NCI-H1105 treated with DMSO at 0.1 percent for 48 hours (cell line): ENCODE data around the gene SUGCT.
"Not testable (repeated sequence)": the region's sequence is repeated elsewhere in the genome, so short reads cannot be mapped to it uniquely, and the experiment has no call there.

ENCODE experiments used
- DNase-seq: peaks from one replicate; lab custom pipeline; 2025; lab: John Stamatoyannopoulos, UW

Gene SUGCT

DNA sequence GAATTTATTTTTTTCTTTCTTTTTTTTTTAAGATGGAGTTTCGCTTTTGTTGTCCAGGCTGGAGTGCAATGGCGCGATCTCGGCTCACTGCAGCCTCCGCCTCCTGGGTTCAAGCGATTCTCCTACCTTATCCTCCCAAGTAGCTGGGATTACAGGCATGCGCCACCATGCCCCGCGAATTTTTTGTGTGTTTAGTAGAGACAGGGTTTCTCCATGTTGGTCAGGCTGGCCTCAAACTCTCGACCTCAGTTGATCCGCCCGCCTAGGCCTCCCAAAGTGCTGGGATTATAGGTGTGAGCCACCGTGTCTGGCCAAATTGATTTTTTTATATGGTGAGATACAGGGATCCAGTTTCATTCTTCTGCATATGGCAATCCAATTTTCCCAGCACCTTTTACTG is 5.1 kb downstream of the SUGCT start:
- not testable (repeated sequence) for DNase-seq

DNA sequence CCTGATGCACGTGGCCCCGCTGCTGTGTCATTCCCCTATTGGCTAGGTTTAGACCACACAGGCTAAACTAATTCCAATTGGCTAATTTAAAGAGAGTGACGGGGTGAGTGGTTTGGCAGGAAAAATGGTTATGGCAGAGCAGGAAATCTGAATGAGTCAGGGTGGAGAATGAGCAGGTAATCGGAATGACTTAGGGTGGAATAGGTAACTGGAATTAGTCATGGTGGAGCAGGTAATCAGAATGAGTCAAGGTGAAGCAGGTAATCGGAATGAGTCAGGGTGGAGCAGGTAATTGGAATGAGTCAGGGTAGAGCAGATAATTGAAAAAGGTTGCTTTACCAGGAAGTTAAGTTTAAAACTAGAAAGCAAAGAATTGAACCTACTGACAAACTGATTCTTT is 7.1 kb downstream of the SUGCT start:
- DNase-seq, result not testable (repeated sequence)

DNA sequence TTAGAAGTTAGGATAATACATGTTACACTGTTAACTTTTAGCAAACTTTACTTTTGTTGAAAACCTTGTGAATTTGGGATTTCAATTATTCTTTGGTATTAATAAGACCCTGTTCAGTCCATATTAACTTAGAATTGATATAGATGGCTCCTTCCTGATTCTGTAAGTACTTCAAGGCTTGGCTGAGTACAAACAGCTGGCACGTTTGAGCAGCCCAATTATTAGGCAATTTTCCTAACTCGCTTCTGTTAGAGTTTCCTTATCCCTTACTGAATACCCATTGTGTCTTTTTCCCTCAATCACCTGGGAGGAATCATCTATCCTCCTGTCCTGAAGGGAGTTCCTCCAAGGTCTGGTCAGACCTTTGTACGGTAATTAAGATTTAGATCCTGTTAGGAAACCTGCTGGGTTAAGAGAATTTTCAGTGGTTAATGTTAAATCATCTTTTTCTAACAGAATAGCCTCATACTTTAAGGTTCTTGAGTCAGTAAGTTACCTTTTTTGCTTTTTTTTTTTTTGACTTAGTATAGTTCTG is 10.9 kb downstream of the SUGCT start:
- not testable (repeated sequence) for DNase-seq

- DNase-seq, result no peak
Measured at GRCh38 chr7:40147371-40148246, 12.8 kb downstream of the SUGCT start.

- not testable (repeated sequence) for DNase-seq
Measured at GRCh38 chr7:40148247-40148580, 13.4 kb downstream of the SUGCT start.

DNA sequence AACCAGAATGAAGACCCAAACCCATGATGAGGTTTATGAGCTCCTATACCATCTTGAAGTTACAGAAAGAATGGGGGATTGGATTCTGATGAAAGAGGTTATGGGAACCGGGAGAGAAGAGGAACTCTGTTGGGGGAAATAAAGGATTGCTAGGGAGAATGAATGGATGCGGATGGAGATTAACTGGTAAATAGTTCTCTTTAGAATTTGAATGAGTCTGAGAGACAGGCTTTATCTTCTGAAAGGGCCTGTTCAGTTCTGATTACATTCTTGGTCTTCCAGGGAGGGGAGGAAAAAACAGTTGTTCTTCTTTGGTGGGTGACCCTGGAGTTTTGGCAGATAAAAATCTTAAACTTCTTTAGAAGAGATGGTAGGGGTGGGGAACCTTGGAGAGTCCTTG is 13.9 kb downstream of the SUGCT start:
- no peak for DNase-seq

DNA sequence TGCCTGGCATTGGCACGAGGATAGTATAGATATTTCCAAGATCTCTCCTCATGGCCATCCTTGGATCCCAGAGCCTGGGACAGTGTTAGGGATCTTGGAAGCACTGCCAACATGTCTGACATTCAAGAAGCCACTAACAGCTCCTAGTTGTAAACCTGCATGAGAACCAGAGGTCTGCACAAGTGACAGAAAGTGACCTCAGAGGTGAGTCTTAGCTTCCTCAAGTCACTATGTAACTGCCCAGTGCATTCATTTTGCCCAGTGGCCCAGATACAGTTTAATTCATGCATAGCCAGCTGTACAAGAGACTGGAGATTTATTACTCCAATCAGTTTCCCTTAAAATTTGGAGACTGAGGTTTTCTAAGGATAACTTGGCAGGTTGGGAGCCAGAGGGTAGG is 16.7 kb downstream of the SUGCT start:
- DNase-seq, result no peak

DNA sequence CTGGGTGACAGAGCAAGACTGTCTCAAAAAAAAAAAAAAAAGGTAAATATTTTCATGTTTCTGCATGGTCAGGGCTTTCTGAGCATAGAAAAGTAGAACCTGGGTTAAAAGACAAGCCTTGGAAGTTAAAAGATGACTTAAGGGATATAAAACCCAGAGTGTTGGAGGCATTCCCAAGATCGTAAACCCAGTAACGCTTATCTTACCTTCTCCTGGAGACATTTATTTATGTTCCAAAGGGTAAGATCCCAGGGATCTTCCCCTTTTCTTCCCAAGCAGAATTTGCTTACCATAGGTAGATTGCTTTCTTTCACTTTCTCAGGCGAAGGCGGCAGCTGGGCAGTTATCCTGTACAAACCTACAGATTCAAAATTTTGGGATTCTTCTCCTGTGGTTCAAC is 22.2 kb downstream of the SUGCT start:
- no peak for DNase-seq

DNA sequence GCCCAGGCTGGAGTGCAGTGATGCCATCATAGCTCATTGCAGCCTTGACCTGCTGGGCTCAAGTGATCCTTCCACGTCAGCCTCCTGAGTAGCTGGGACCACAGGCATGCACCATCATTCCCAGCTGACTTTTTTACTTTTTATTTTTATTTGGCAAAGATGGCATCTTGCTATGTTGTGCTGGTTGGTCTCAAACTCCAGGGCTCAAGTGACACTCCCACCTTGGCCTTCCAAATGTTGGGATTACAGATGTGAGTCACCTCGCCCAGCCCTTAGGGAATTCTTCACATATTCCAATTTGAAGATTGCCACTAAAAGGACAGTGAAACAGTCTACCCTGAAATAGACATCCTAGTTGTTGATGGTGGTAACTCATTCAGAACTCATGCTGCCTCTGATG is 27.7 kb downstream of the SUGCT start:
- DNase-seq, result no peak

- no peak for DNase-seq
Measured at GRCh38 chr7:40165216-40165615, 30.4 kb downstream of the SUGCT start.

- DNase-seq, result no peak
Measured at GRCh38 chr7:40167291-40167690, 32.5 kb downstream of the SUGCT start.

DNA sequence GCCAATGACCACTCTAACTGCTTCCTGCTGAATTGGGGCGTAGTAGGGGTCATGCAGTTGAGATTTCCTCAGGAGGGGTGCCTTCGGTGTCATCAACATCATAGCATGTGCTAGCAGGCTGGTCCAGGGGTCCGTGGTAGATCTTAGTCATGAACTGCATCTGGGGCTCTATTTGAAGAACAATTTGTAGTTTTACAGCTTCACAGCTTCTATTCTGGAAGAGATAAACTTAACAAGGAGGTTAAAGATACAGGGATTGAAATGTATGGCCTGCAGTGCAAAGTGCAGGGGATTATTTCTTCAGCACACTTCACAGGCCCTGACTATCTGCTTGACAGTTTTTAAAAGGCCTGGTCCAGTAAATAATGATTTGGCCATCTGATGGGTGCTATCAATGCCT is 33.5 kb downstream of the SUGCT start:
- not testable (repeated sequence) for DNase-seq

DNA sequence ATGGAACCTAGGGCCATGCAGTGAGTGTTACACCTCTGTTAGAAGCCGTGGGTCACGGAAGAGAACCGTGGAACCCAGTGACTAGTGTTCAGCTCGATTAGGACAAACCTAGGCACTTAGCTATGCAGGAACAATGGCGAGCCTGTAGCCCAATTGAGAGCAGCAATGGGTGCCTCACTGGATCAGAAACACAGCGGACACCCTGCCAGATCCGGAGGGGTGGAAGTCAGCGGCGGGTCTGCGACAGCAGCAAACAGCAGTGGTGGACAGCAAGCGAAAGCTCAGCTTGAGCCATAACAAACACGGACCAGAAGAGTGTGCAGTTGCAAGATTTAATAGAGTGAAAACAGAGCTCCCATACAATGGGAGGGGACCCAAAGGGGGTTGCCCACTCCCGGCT is 38.3 kb downstream of the SUGCT start:
- not testable (repeated sequence) for DNase-seq

GRCh38 chr7:40175256-40175655 is 40.5 kb downstream of the SUGCT start:
- DNase-seq, result not testable (repeated sequence)

GRCh38 chr7:40175725-40176510 is 41.1 kb downstream of the SUGCT start:
- no peak for DNase-seq

GRCh38 chr7:40177071-40177470 is 42.3 kb downstream of the SUGCT start:
- no peak for DNase-seq

DNA sequence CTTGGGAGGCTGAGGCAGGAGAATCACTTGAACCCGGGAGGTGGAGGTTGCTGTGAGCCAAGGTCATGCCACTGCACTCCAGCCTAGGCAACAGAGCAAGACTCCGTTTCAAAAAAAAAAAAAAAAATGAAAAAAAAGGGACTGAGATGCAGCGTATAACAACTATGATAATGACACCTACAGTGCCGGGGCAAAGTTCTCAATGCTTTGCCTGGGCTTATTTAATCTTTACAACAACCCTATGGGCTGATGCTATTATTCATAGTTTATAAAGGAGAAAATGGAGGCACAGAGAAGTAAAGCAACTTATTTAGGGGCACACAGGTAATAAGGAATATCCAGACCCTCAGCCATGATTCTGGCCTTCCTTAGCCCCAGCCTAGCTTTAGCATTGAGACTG is 47.6 kb downstream of the SUGCT start:
- DNase-seq, result no peak

DNA sequence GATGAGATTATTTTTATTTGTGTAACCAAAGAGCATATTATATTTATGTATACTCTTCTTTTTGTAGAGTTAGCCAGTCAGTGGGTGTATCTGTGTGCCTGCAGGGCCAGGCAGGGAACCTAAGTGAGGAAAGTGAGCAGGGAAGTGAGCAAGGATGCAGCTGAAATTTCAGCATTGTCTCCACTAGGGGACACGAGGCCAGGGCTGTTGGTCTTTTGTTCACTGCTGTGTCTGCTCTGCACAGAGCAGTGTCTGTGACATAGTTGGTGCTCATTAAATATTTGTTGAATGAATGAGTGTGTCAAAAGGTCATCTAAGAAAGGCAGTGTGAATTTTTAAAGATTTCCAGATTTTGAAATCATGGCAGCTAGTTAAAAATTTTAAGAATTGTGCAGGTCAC is 51.8 kb downstream of the SUGCT start:
- no peak for DNase-seq

DNA sequence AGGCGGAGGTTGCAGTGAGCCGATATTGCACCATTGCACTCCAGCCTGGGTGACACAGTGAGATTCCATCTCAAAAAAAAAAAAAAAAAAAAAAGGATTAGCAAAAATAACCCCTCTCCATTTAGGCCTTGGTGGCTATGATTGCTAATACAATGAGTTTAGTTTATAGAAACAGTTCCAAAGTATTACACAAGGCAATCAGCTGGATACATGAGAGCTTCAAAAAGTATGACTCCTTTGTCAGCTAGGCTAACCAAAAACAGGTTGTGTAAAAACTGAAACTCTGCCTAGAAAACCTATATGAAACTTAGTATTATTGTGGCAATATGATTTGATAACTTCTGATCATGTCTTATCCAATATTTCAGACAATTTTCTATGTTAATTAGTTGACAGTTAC is 57.2 kb downstream of the SUGCT start:
- DNase-seq, result no peak

- no peak for DNase-seq
Measured at GRCh38 chr7:40194745-40195144, 59.9 kb downstream of the SUGCT start.

GRCh38 chr7:40197527-40197926 is 62.7 kb downstream of the SUGCT start:
- DNase-seq, result no peak

DNA sequence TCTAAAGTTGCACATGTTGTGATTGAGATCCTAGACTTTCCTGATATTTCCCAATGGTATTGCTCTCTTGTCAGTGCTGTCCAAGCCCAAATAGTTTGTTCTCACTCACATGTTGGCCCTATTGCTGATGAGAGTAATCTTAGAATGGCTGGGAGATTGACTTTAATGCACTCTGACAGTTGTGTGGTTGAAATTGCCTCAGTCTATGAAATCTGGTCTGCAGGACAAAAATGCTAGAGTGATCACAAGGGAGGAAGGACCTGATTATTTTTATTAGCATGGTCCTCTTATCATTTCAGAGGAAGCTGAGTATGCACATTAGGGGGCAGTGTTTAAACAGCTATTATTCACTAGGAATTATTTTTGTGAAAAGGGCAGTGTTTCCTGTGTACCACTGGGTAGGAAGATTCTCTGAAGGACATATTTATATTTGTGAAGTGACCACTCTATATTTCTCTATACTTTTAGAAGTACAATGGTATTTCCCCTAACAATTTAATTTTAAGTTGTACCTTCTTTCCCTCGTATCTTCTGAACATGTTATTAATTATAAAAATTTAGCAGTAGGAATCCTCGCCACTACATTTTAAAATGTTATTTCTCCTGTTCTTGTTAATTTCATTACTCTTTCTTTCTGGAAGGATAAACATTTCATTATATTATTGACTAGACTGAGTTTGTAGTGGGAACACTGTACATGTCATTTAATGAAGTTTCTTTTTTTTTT is 64.4 kb downstream of the SUGCT start:
- DNase-seq, result no peak
